Measurements from ENCODE around the gene CCS. TPM values are rescaled to one million over a fixed set of nuclear protein-coding genes. Genes with fewer than 3 reads are reported as not detected.

CCS gene
- total RNA-seq, 2 donors from 2014 or later = 31.2 to 41.4 TPM

DNA sequence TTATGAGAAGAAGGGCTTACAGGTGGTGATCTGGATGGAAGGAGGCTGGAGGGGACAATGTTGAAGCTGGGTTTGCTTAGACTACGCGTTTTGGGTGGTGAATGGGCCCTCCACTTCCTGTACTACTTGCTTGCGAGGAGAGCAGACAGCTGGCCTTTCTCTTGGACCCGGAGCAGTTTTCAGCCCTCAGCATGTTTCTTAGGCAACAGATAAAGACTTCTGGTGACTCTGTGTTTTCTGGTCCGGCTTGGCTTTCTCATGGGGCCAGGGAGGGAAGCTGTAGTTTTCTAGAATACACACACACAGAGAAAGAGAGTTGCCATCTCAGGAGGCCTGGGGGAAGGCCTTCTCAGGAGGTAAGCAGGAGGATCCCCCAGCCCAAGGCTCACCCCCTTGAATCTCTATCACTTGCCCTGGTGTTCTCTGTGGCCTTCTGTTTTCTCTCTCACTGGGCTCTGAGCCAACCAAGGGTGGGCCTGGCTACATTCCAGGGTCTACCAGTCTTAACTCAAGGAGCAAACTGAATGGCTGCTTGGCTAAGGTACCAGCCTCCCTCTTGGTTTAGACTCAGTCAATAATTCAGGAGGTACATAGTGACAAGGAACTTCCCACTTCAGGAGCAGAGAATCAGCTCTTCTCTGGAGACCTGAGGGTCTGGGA lies 2.4 kb downstream of the CCS start:
- H3K4me1 ChIP-seq = peaks cover 5% of the 10 kb centered on the region
- H3K27ac ChIP-seq = no peak overlapping the region
- TF ChIP-seq, protein P1, sequence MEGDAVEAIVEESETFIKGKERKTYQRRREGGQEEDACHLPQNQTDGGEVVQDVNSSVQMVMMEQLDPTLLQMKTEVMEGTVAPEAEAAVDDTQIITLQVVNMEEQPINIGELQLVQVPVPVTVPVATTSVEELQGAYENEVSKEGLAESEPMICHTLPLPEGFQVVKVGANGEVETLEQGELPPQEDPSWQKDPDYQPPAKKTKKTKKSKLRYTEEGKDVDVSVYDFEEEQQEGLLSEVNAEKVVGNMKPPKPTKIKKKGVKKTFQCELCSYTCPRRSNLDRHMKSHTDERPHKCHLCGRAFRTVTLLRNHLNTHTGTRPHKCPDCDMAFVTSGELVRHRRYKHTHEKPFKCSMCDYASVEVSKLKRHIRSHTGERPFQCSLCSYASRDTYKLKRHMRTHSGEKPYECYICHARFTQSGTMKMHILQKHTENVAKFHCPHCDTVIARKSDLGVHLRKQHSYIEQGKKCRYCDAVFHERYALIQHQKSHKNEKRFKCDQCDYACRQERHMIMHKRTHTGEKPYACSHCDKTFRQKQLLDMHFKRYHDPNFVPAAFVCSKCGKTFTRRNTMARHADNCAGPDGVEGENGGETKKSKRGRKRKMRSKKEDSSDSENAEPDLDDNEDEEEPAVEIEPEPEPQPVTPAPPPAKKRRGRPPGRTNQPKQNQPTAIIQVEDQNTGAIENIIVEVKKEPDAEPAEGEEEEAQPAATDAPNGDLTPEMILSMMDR (IDR thresholded peaks at IDR 0.05) = no peak
- intact Hi-C loops (cut with DNase I) = loop anchor here (10.0 kb wide), 1 partner anchor 239 kb away; no protein-coding TSS in a partner anchor
- DNase-seq = peak; percentile 34
- H3K9ac ChIP-seq (ENCODE audit: low read depth in 2 of 2, low read length in 2 of 2) = peak overlapping the region; percentile 8 to 19
- peaks cover 5% of the 10 kb centered on the region for H3K36me3 ChIP-seq
- H3K27me3 ChIP-seq = no peaks in the 10 kb centered on the region
- H3K9me3 ChIP-seq = no peaks in the 10 kb centered on the region
- H3K4me3 ChIP-seq = no peak overlapping the region

DNA sequence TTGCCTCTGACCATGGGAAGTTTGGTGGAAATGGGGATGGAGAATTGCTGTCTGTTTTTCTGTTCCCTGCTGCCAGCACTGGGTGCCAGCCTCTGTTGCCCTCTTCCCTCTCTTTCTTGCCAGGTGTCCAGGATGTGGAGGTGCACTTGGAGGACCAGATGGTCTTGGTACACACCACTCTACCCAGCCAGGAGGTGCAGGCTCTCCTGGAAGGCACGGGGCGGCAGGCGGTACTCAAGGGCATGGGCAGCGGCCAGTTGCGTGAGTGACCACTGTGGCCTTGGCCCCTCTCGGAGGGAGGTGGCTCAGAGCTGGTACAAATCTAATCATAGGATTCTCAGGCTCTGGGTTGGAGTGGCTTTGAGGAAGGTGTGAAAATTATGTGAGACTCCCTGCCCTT lies 6.0 kb downstream of the CCS start:
- DNase-seq = no peak
- H3K27me3 ChIP-seq = no peaks in the 10 kb centered on the region
- H3K9me3 ChIP-seq = no peaks in the 10 kb centered on the region
- TF ChIP-seq, protein P1 (IDR thresholded peaks at IDR 0.05) = no peak
- peaks cover 5% of the 10 kb centered on the region for H3K36me3 ChIP-seq
- no peak overlapping the region for H3K4me3 ChIP-seq
- H3K9ac ChIP-seq (ENCODE audit: low read depth in 2 of 2, low read length in 2 of 2) = no peak overlapping the region
- H3K4me1 ChIP-seq = no peaks in the 10 kb centered on the region
- intact Hi-C loops (cut with DNase I) = loop anchor here (10.0 kb wide), 1 partner anchor 236 kb away; no protein-coding TSS in a partner anchor
- H3K27ac ChIP-seq = no peak overlapping the region

DNA sequence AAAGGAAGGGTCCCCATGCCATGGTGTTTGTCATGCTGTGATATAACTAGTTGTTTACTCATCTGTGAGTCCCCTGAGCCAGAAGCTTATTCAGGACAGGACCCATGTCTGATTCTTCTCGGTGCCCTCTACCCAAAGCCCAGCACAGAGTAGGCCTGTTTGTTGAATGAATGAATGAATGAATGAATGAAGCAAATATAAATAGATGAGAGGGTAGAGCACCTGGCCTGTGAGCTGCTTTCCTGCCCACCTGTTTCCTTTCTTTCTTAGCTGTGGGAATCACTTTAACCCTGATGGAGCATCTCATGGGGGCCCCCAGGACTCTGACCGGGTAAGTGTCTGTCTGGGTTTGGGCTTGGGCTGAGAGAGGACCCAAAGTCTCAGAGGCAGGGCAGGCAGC lies 7.2 kb downstream of the CCS start:
- intact Hi-C loops (cut with DNase I) = no loop called here
- Histone ChIP-seq H3K4me1 (no peaks in the 10 kb centered on the region), H3K4me3 (no peak overlapping the region), H3K9me3 (no peaks in the 10 kb centered on the region), H3K27ac (no peak overlapping the region), H3K27me3 (no peaks in the 10 kb centered on the region), H3K36me3 (peaks cover 5% of the 10 kb centered on the region), H3K9ac (ENCODE audit: low read depth in 2 of 2, low read length in 2 of 2) (no peak overlapping the region)
- no peak for DNase-seq
- TF ChIP-seq, protein P1 (IDR thresholded peaks at IDR 0.05) = no peak

DNA sequence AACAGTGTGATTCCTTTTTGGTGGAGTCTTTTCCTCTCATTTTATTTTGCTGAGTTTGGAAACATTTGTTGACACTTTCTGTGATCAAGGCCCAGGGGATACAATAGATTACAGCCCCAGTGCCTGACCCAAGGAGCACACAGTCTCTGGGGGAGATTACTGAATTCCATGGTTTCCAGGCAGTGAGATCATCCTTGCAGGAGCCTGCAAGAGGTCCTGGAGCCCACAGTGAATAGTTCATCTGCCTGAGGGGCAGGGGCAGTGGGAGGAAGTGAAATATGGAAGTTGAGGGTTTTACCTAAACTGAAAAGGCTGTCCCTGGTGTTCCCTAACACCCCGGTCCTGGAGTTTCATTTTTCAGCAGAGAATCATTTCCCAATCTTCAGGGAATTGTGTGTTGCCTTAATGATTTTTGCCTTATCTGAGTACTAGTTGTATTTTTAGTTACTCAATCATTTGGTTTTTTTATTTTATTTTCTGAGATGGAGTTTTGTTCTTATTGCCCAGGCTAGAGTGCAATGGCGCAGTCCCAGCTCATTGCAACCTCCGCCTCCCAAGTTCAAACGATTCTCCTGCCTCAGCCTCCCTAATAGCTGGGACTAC lies 7.7 kb downstream of the CCS start:
- no peak overlapping the region for H3K27ac ChIP-seq
- no peaks in the 10 kb centered on the region for H3K9me3 ChIP-seq
- no peaks in the 10 kb centered on the region for H3K27me3 ChIP-seq
- H3K4me1 ChIP-seq = no peaks in the 10 kb centered on the region
- TF ChIP-seq, protein P1 (IDR thresholded peaks at IDR 0.05) = no peak
- no peak overlapping the region for H3K9ac ChIP-seq (ENCODE audit: low read depth in 2 of 2, low read length in 2 of 2)
- H3K4me3 ChIP-seq = no peak overlapping the region
- H3K36me3 ChIP-seq = peaks cover 5% of the 10 kb centered on the region
- intact Hi-C loops (cut with DNase I) = no loop called here
- DNase-seq = no peak

DNA sequence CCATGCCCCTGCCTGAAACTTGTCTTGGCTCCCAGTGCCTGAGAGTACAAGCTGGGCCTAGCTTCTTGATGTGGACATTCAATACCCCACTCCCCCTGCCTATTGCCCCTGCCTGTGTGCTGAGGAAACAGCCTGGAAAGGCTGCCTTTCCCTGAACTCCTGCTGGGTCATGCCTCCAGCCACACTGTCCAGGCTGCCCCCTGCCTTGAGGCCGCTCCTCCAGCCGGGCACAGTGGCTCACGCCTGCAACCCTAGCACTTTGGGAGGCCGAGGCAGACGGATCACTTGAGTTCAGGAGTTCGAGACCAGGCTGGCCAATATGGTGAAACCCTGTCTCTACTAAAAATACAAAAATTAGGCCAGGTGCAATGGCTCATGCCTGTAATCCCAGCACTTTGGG lies 10.1 kb downstream of the CCS start:
- no peak for DNase-seq
- no peaks in the 10 kb centered on the region for H3K4me1 ChIP-seq

More for the DNA sequence above, 10.1 kb downstream of the CCS start:
- Histone ChIP-seq H3K36me3 (peaks cover 5% of the 10 kb centered on the region), H3K27me3 (no peaks in the 10 kb centered on the region), H3K4me3 (no peak overlapping the region), H3K9me3 (no peaks in the 10 kb centered on the region), H3K9ac (ENCODE audit: low read depth in 2 of 2, low read length in 2 of 2) (no peak overlapping the region), H3K27ac (no peak overlapping the region)
- TF ChIP-seq, protein P1 (IDR thresholded peaks at IDR 0.05) = no peak
- intact Hi-C loops (cut with DNase I) = no loop called here
